M059J (cell line): ENCODE results near the gene LARGE1. TPM values are rescaled to one million over a fixed set of nuclear protein-coding genes. Genes with fewer than 3 reads are reported as not detected.

ENCODE experiments used
- DNase-seq: peaks from one replicate; pipeline ENCODE4 v3.0.0-alpha.2; 2012; ENCODE audit warnings: low read depth
- total RNA-seq: library from RNA; depleted of rRNA; stranded (reverse); fragments of >200 nt; shearing (Covaris generic); gene quantifications from 2 replicates; pipeline ENCODE4 v1.2.3, GENCODE V29; 2014

The LARGE1 gene
- total RNA-seq, 1 experiment from 2014 or later: 3.4 TPM

DNA sequence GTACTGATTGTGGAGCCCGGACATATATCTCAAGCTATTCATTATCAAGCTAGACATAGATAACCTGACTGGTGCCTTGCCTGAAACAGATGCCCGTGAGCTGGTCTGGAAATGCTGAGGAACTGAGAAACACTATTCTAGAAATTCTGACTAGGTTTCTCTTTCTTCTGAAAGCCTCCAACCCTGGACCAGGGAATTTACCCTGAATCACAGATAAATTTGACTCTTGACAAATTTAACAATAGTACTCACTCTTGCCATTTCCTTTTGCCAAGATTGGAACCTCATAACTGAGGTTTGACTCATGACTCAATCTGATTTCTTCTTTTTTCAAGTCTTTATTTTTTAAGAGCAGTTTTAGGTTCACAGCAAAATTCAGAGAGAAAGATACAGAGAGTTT, 672.5 kb downstream of the LARGE1 start:
- DNase-seq: peak; percentile 13

DNA sequence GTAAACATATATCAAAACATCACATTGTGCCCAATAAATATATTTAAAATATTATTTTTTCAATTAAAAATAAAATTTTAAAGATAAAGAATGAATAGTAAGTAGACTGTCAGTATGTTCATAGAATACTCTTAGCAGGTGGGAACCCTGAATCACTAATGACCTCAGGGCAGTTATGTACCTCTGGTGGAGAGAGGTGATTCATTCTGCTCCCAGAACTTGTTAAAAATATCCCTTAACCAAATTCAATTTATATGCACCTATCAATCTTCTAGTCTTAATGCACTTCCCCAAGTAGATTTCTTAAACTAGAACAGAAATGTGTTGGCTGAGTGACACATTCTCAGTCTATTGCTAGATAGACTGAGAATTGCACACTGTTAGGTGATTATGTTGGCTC, 678.2 kb downstream of the LARGE1 start:
- DNase-seq: peak; percentile 5

DNA sequence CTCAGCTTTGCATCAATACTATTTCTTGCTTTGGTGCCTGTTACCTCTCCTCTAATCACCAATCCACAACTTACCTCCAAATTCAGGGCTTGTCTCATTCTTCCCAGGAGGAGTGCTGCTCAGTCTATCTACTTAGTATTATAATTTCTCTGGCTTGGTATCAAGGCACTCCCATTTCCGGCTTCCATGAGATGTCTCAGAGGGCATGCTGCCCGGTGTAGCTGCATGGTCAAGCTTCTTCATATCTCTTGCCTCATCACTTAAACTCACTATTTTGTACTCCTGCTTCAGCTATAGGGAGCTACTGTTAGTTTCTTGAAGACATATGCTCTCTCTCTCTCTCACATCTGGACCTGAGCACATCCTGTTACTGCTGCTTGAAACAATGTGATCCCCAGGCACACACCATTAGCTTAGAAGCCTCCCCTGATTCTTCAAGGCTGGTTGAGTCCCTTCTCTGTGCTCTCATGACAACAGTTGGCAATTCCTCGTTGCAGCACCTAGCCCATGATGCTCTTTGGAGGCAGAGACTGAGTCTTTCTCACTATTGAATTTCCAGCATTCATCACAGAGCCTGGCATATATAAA, 679.3 kb downstream of the LARGE1 start:
- peak; percentile 7 for DNase-seq

DNA sequence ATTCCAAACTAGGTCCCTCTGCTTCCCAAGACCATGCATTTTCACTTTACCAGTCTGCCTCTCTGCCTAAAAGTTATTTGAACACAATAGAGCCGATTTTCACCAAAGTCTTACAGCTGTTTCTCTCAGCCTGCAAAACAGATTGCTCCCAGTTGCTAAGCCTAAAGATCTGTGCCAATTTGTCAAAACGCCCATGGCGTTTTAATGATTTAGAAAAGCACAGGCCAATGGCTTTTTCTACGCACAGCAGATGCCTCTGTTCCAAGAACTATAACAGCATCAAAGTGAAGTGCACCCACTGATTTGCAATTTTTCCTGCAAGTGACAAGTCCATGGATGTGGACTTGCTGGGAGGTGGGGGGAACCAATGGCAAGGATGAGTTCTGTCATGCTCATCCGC, 688.2 kb downstream of the LARGE1 start:
- no peak for DNase-seq

- DNase-seq: no peak
These were observed 692.5 kb downstream of the LARGE1 start for GRCh38 chr22:33227791-33228190.

GRCh38 chr22:33224841-33225240, 695.4 kb downstream of the LARGE1 start:
- DNase-seq: no peak
